NCI-H2171 (cell line): ENCODE measurements around the gene SORD.
"Not testable (repeated sequence)": the region's sequence is repeated elsewhere in the genome, so short reads cannot be mapped to it uniquely, and the experiment has no call there.

Experiments
- DNase-seq: peaks from one replicate; lab custom pipeline; 2025; lab: John Stamatoyannopoulos, UW

The SORD gene

GRCh38 chr15:45022871-45023658, at the start of gene SORD:
Gene SORD, plus strand, starts transcription at chr15:45023195. Its CDS starts 89 bp downstream, at chr15:45023284.
- DNase-seq: peak; percentile 95

- not testable (repeated sequence) for DNase-seq
Observed at GRCh38 chr15:44976183-44976582, 46.8 kb upstream of the SORD start.

GRCh38 chr15:44977781-44978180, 45.2 kb upstream of the SORD start:
- DNase-seq: not testable (repeated sequence)

- not testable (repeated sequence) for DNase-seq
Observed at GRCh38 chr15:44979617-44980339, 43.2 kb upstream of the SORD start.

GRCh38 chr15:44984144-44984543, 38.9 kb upstream of the SORD start:
- DNase-seq: not testable (repeated sequence)

GRCh38 chr15:44986346-44987055, 36.5 kb upstream of the SORD start:
- DNase-seq: not testable (repeated sequence)

- not testable (repeated sequence) for DNase-seq
Observed at GRCh38 chr15:44987711-44988110, 35.3 kb upstream of the SORD start.

GRCh38 chr15:44988184-44988869, 34.7 kb upstream of the SORD start:
- DNase-seq: not testable (repeated sequence)

GRCh38 chr15:44988870-44989219, 34.1 kb upstream of the SORD start:
- DNase-seq: not testable (repeated sequence)

- DNase-seq: not testable (repeated sequence)
Observed at GRCh38 chr15:44997632-44998031, 25.4 kb upstream of the SORD start.

GRCh38 chr15:44999105-44999504, 23.9 kb upstream of the SORD start:
- DNase-seq: no peak

- DNase-seq: not testable (repeated sequence)
Observed at GRCh38 chr15:45001180-45001579, 21.8 kb upstream of the SORD start.

GRCh38 chr15:45003731-45004410, 19.1 kb upstream of the SORD start:
- not testable (repeated sequence) for DNase-seq

GRCh38 chr15:45004590-45005175, 18.3 kb upstream of the SORD start:
- DNase-seq: not testable (repeated sequence)

GRCh38 chr15:45009046-45009445, 13.9 kb upstream of the SORD start:
- DNase-seq: no peak

- not testable (repeated sequence) for DNase-seq
Observed at GRCh38 chr15:45015114-45015513, 7.9 kb upstream of the SORD start.

- not testable (repeated sequence) for DNase-seq
Observed at GRCh38 chr15:45020222-45020900, 2.6 kb upstream of the SORD start.

- DNase-seq: not testable (repeated sequence)
Observed at GRCh38 chr15:45020901-45021259, 2.1 kb upstream of the SORD start.

GRCh38 chr15:45021348-45021747, 1.6 kb upstream of the SORD start:
- no peak for DNase-seq

GRCh38 chr15:45023659-45024225, 747 bp downstream of the SORD start:
- DNase-seq: peak; percentile 2
